ENCODE measurements around the gene FASTKD1.
"Not testable (repeated sequence)": the region's sequence is repeated elsewhere in the genome, so short reads cannot be mapped to it uniquely, and the experiment has no call there.

The FASTKD1 gene

DNA sequence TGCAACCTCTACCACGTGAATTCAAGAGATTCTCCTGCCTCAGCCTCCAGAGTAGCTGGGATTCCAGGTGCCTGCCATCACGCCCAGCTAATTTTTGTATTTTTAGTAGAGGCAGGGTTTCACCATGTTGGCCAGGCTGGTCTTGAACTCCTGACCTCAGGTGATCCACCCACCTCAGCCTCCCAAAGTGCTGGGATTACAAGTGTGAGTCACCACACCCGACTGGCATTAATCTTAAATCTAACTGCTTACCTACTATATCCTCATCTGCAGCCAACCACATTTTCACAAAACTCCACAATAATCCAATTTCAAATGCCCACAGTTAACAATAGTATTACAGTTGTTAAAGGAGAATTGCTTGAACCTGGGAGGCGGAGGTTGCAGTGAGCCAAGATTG lies 2.9 kb downstream of the FASTKD1 start:
- DNase-seq, result not testable (repeated sequence)

- DNase-seq, result no peak
These were observed 3.7 kb downstream of the FASTKD1 start for GRCh38 chr2:169569948-169570347.

GRCh38 chr2:169565686-169566085 lies 8.0 kb downstream of the FASTKD1 start:
- no peak for DNase-seq

GRCh38 chr2:169562519-169562918 lies 11.1 kb downstream of the FASTKD1 start:
- no peak for DNase-seq

- not testable (repeated sequence) for DNase-seq
These were observed 11.6 kb downstream of the FASTKD1 start for GRCh38 chr2:169562084-169562483.

DNA sequence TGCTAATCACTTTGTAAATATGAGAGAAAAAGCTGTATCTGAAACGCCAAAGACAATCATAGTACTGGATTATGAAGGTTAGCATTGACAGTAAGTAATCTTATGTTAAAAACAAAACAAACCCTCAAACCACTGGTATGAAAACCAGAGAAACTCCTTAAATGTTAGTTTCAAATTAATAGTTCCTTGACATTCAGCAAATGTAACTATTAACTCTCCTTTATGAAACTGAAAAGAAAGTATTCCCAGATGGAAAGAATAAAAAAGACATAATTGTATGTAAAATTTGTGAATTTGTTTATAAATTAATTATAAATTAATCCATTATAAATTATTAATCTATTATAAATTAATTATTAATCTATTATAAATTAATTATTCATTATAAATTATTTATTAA lies 12.3 kb downstream of the FASTKD1 start:
- DNase-seq, result no peak

DNA sequence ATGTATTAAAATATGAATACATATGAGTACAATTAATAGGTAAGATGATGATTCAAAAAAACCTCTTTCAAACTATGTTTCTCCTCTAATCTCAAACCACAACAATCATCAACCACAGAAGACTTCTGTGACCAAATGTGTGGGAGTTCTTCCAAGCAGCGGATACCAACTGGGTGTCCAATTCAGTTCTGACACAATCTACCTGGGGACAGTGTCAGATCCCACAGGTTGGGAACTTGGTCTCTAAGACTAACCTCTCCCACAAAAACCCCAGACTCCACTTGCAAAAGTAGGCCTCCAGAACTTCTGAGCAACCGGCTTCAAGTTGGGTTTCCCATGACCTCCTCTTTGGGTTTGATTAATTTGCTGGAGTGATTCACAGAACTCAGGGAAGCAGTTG lies 26.9 kb downstream of the FASTKD1 start:
- DNase-seq, result no peak

- DNase-seq, result no peak
These were observed 31.2 kb downstream of the FASTKD1 start for GRCh38 chr2:169542433-169542832.

DNA sequence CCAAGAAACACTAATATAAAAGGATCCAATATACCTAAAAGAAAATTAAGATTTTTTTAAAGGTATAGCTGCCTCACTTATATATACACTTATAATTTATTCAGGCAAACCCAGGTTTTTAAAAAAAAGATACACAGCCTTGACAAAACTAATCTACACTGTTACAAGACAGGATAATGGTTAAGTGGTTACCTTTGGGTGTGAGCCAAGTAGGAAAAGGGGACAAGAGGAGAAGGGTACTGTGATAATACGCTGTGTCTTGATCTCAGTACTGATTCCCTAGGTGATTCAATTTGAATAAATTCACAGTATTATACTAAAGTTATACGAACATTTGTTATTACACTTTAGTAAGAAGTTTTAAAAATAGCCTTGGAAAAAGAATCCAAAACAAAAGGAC lies 33.5 kb downstream of the FASTKD1 start:
- DNase-seq, result no peak

GRCh38 chr2:169539460-169539859 lies 34.2 kb downstream of the FASTKD1 start:
- not testable (repeated sequence) for DNase-seq

- DNase-seq, result peak; percentile 78
These were observed 45.4 kb downstream of the FASTKD1 start for GRCh38 chr2:169528271-169528701.

GRCh38 chr2:169526451-169526850 lies 47.2 kb downstream of the FASTKD1 start:
- no peak for DNase-seq

- no peak for DNase-seq
These were observed 48.2 kb downstream of the FASTKD1 start for GRCh38 chr2:169525434-169525833.

DNA sequence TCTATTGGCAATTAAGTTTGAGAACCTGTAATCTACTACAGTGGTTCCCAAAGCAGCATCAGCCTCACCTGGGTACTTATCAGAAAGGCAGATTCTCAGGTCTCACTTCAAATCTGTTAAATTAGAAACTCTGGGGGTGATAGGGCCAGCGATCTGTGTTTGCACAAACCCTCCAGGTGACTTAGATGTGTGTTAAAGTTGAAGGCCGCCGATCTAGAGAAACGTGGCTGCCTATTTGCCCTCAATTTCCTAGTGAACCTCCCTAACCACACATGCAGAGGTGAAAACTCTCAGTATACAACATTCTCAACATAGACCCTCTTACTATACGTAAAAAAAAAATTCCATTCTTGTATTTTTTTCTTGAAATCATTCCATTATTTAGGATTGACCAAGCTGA lies 50.0 kb downstream of the FASTKD1 start:
- DNase-seq, result no peak

GRCh38 chr2:169520896-169521295 lies 52.8 kb downstream of the FASTKD1 start:
- no peak for DNase-seq

DNA sequence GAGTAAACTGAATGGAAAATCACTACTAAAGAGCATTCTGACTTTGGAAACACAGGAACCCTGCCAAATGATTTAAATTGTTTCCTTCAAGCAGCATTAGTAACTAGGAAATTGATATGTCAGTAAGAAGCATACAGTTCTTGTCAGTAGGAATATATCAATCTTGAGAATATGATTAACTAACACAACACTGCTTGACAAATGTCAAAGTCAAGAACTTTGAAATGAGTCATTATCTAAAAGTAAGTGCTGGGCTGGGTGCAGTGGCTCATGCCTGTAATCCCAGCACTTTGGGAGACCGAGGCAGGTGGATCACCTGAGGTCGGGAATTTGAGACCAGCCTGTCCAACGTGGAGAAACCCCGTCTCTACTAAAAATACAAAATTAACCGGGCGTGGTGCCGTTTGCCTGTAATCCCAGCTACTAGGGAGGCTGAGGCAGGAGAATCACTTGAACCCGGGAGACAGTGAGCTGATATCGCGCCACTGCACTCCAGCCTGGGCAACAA lies 57.1 kb downstream of the FASTKD1 start:
- DNase-seq, result not testable (repeated sequence)

- not testable (repeated sequence) for DNase-seq
These were observed 58.9 kb downstream of the FASTKD1 start for GRCh38 chr2:169514758-169515157.

DNA sequence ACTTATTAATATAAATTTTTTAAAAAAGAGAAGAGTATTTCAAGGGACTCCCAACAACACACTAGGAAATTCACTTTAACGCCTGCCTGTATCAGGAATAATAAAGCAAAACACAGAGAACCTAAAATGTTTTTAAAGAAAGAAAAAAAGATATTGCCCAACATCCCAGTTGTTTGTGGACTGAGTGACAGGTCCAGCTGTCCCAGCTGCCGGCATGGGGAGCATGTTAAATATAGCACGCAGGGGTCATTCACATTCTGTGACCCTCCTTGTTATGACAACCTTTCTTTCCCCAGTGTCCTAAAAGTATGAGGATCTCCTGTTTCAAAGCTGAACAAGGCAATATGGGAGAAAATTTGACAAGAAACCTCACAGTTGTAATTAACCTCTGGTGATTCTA lies 59.7 kb downstream of the FASTKD1 start:
- no peak for DNase-seq

GRCh38 chr2:169513094-169513493 lies 60.6 kb downstream of the FASTKD1 start:
- no peak for DNase-seq

GRCh38 chr2:169512525-169512924 lies 61.1 kb downstream of the FASTKD1 start:
- DNase-seq, result no peak

GRCh38 chr2:169511818-169512217 lies 61.8 kb downstream of the FASTKD1 start:
- DNase-seq, result no peak

DNA sequence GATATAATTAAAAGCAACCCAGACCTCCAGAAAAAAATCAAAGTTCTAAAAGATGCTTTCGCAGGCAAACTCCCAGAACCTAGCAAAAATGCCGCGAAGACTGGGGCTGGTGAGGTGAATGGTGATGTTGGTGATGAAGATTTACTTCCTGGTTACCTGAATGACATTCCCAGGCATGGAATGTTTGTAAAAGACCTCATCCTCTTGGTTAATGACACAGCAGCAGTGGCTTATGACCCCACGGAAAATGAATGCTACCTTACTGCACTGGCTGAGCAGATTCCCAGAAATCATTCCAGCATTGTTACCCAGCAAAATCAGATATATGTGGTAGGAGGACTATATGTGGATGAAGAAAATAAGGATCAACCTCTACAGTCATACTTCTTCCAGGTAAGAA lies 63.2 kb downstream of the FASTKD1 start:
- no peak for DNase-seq

DNA sequence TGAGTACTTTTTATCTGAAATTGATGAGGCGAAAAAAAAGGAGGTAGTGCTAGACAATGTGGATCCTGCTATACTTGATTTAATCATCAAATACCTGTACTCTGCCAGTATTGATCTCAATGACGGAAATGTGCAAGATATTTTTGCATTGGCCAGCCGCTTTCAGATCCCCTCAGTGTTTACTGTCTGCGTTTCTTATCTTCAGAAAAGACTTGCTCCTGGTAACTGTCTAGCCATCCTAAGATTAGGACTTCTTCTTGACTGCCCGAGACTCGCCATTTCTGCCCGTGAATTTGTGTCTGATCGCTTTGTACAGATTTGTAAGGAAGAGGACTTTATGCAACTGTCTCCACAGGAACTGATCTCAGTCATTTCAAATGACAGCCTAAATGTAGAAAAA lies 63.7 kb downstream of the FASTKD1 start:
- no peak for DNase-seq

DNA sequence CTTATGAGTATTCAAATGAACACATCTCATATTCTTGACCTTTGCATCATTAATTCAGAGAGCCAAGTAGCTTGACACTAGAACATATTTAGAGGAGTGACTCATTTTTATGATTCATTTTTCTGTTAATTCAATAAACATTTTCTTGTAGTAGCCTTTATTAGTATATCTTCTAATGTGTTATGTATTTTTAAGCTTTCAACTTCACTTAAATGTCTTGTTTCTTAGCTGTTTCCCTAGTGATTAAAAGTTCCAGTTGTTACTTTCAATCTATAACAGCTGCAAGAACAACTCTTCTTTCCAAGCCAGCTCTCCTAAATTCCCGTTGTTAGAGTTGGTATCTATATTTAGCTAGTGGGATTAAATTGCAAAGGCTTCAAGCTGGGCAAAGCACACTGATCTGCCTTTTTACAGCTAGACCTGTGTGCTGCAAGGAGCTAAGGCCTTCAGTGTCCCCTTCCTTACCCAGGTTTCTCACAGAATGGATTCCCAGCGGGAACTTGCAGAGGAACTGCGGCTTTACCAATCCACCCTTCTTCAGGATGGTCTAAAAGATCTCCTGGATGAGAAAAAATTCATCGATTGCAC lies 64.3 kb downstream of the FASTKD1 start, which contains the start of gene KLHL41:
KLHL41 (plus strand) TSS at position 405 of the 588 bp plus-strand sequence; CDS start at position 482, 77 bp downstream.
- no peak for DNase-seq

- DNase-seq, result no peak
These were observed 66.0 kb downstream of the FASTKD1 start for GRCh38 chr2:169507698-169508097.

All from RPMI8226 (cell line).